NCI-H446 (cell line): ENCODE results near the gene NEMP2.
A peak's percentile ranks its signal among the peaks of the same experiment; 100 is the strongest.

Experiments
- DNase-seq, 2 experiments: peaks; one replicate each; lab custom pipeline; 2025; lab: John Stamatoyannopoulos, UW

Gene NEMP2, protein sequence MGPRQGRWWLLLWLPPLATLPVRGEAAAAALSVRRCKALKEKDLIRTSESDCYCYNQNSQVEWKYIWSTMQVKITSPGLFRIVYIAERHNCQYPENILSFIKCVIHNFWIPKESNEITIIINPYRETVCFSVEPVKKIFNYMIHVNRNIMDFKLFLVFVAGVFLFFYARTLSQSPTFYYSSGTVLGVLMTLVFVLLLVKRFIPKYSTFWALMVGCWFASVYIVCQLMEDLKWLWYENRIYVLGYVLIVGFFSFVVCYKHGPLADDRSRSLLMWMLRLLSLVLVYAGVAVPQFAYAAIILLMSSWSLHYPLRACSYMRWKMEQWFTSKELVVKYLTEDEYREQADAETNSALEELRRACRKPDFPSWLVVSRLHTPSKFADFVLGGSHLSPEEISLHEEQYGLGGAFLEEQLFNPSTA

DNA sequence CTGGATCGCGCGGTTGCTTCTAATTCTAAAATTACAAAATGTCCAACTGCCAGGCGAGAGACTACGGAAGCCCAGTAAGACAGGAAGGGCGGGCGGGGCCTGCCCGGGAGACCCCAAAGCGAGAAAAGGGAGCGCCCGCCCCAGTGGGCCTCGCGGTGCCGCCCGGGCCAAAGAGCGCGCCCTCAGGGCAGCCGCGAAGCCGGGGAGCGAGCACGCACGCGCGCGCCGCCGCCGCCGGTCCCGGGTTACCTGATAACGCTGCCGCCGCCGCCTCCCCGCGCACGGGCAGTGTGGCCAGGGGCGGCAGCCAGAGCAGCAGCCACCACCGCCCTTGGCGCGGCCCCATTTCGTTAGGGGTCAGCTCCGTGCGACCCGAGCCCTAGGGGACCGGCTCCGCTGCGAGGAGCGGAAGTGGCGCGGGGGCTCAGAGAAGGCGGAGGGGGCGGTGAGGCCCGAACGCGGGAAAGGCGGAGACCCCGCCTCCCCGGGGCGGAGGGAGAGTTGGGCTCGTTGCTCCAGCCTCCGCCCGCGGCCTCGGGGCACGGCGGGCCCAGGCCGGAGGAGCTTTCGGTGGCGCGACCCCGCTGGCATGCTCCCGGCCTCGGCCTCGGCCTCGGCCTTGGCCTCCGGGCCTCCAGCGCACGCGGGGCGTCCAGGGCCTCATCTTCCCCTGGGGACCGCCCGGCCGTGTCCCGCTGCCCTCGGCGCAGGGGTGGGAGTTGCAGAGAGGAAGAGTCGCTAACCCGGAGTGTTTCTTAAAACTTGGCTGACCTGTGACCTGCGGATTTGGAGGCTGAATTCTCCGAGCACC is at the start of gene NEMP2:
NEMP2 (minus strand) TSS at position 413 of the 811 bp plus-strand sequence; CDS start at position 346, 67 bp downstream.
- peak; percentile 81 to 89 for DNase-seq

- DNase-seq, result peak in 1 of 2 experiments; percentile 13
These were observed 49.2 kb upstream of the NEMP2 start for GRCh38 chr2:190583507-190584337.

DNA sequence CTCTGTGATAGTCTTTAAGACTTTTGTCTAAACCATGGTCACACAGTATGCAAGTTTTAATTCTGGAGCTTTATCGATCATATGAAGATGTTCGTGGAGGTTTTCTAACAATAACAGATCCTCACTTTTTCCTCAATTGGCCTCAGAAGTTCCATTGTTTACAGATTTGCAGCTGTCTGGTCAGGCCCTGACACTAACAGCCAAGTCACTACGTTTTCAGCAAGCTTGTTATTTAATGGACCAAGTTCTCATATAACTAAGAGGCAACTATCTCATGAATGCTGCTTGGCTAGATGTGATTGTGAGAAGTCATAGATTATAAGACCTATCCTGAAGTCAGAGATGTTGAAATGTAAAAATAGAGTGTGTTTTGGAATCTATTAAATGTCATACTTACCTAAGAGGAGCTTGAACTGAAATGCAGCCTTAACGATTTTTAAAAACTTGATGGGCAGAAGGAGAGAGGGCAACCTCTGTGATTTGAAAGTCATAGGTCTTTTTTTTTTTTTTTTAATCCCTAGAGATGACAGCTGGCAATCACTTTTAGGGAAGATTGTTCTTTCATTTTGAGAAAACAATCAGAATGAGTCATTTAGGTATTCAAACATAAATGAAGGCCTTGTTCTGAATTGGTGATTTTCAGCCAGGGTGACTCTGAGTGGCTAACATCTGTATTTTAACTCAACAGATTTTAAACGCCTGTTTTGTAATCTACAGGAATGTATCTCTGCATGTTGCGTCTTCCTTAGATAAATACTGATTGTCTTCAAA is 48.4 kb upstream of the NEMP2 start:
- DNase-seq, result no peak

DNA sequence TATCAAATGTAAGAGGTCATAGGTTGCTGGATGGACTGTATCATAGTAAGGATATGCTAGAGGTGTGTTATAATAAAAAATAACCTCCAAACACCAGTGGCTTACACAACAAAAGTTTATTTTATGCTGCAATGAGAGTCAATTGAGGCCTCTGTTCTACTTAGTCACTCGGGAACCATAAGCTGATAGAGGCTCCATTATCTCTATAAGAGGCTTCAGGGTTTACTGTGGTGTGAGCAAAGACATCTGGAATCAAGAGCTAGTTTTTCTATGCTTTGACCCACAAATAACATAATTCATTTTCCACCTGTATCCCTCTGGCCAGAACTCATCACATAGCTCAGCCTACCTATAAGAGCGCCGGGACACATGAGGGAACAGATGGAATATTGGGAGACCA is 47.5 kb upstream of the NEMP2 start:
- DNase-seq, result no peak

DNA sequence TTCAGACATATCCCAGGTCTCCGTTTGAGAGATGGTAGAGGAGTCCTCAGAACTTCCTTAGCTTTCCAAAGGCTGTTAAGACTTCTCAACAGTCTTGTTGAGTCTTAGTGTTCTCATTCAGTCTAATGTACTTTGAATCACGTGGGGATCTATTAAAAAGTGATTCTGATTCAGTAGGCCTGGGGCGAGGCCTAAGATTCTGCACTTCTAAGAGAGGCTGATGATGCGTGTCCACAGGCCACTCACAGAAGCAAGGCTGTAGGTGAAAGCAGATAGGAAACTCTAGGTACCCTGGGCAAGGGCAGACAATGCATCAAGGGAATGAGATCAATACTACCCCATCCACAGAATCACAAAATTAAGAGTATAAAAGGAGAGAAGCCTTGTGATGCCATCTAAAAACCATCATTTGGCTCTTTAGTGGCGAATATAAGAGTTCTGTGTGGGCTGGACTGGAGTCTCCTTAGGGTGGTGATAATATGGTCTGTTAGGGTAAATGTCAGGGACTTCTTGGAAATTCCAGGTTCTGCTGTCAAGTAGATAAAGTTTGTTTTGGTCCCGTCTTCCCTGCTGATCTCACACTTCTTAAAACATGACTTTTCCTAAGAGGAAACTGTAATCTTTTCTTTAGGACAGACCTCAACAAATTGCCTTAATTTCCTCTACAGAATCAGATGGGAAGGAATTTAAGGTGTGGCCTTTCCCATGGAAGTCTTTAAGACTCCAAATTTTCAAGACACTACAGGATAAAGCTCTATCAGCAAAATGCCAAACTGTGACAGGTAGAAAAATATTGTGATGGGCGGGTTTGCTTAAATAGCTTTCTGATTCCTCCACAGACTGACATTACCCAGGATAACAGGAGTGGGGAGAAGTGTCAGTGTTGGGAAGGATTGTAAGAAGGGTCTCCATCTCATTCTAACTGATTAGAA is 45.7 kb upstream of the NEMP2 start:
- no peak for DNase-seq

GRCh38 chr2:190579058-190579410 is 44.5 kb upstream of the NEMP2 start:
- no peak for DNase-seq

DNA sequence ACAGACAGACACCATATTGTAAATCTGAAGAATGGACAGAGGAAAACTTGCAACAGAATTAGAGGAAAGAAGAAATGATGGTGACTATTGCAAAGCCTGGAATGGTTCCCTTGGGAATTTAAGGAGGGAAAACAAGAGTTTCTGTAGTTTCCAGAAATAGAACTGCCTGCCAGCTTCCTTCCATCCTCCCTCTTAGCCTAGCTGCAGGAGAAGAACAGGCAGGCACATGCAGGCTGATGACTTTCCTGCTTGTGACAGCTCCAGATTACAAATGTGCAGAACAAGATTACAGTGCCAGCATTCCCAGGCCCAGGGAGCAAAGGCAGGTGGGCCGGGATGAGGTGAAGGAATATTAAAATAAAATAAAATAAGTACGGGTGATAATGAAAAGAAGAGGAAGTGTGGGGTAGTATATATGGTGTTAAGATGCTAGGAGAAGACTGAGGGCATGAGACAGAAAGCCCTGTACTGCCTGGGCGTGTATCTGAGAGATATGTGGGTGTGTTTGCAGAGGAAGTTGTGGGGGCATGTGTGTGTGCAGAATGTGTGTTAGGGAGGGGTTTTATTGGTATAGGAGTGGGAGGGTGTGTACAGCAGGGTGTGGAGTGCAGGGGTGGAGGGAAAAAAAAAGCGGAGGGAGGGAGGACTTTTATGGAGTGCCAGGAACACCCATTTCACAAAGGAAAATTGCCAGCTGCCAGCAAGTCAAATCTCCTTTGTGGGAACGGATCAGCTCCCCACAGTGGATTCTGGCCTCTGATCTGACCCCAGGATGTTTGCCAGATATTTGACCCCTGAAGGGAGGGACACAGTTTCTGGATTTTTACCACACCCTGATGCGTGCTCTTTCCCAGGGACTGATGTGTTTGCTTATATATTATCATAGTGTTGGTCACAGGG is 43.9 kb upstream of the NEMP2 start:
- DNase-seq, result no peak

GRCh38 chr2:190576573-190576972 is 42.1 kb upstream of the NEMP2 start:
- no peak for DNase-seq

DNA sequence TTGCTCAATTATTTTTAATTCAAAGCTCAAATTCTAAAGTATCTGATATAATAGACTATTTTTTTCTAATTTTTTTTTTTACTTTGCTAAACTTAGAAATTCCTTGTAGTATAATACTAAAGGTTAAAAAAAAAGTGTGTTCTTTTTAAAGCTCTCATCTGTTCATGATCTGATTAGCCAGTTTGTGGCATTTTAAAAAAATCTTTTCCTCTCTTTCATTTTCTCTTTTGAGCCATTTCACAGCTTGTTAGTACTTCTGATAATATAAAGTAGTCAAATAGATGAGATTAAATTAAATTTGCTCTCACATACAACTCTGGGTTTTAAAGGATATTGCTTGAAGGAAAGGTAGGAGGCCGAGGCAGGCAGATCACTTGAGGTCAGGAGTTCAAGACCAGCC is 40.7 kb upstream of the NEMP2 start:
- no peak for DNase-seq

DNA sequence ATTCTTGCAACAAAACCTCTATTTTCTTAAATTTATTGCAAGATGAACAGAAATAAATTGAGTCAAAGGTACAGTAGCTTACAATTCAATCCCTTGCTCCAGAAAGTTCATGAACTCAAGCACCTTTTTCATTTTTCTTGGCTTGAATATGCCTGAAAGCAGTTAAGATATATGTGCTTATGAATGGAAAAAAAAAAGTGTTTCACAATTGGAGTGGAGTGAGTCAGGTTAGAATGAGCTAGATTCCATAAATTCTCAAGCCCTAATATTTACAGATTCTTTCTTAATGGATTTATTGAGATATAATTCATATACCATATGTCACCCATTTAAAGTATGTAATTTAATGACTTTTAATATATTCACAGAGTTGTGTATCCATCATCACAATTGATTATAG is 39.6 kb upstream of the NEMP2 start:
- no peak for DNase-seq

- DNase-seq, result peak in 1 of 2 experiments; percentile 14
These were observed 37.7 kb upstream of the NEMP2 start for GRCh38 chr2:190572246-190572645.

DNA sequence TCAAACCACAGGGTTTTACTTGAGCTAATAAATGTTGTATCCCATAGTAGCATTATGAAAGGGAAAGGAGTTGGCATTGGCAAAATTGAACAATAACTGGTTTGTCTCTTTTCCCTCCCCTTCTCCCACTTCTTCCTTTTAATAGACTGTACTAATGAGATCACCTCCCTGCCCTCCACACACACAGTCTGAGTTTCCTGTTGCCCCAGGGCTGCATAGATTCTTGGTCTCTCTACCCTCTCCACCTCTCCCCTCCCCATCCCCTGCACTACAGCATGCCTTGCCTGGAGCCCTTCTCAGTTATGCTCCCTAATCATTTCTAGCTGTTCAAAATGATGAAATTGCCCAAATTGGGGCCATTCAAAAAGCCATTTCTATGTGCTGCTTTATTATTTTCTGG is 37.2 kb upstream of the NEMP2 start:
- DNase-seq, result no peak

GRCh38 chr2:190570871-190571270 is 36.3 kb upstream of the NEMP2 start:
- no peak for DNase-seq

DNA sequence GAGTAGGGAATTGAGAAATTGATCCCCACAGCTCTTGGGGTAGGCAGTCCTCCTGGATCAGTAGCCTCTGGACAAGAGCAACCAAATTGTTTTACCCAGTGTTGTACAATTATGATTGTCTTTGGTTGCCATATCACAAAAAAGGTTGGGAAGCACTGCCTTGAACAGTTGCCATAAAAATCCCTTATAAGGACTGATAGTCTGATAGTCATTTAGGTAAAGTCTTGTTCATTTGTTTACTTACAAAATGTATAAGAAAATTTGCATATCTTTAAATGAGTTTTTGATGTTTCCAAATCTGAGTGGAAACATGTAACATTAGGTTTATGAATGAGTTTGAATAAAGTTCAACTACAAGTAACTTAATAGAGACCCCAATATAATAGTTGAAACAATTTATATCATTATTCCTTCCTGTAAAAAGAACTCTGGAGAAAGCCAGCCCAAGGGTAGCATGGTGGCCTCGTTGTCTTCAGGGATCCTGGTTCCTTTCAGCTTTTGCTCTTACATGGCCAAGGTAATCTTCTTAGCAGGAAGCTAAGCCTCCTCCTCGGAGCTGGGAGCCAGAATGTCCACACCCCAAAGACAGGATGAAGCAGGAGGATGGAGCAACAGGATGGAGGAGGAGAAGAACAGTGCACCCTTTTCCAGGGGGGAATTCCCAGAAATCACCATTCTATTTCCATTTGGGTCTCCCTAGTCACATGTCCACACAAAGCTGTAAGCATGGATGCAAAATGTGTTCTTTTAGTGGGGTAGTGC is 35.7 kb upstream of the NEMP2 start:
- no peak for DNase-seq

DNA sequence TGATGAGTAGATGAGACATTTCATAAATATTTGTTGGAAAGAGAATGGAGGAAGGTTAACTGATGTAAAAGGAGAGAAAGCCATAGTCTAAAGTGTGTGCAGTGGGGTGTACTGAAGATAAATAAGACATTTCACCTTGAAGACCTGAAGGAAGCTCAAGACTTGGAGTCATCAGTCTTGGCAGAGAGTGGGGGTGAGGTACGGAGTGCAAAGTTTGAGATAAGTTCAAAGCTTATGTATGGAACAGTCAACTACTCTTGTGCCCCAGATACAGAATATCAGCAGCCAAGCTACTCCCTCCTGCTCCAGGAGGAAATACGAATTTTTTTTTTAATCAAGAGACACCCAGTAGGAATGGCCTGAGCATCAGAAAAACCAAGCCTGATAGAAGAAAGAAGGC is 30.3 kb upstream of the NEMP2 start:
- no peak for DNase-seq

DNA sequence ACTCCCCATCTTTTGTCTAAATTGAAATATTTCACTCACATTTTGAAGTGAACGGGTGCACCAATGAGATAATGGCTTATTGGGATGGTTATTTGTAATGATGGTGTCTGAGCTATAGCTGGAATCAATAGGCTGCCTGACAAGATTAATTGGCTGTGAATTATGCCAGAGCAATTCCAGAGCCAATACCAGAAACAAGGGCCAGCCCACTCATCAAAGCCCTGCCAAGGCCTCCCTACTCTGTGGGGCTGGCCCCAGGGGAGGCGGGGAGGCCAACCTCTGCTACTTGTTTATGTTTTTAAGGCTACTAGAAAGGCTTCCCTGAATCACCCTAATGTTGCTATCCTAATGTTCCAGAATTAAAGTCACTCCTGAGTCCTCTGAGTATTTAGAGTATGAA is 29.1 kb upstream of the NEMP2 start:
- DNase-seq, result peak in 1 of 2 experiments; percentile 81

- no peak for DNase-seq
These were observed 28.6 kb upstream of the NEMP2 start for GRCh38 chr2:190563109-190563508.

GRCh38 chr2:190562121-190562520 is 27.6 kb upstream of the NEMP2 start:
- peak in 1 of 2 experiments; percentile 11 for DNase-seq

DNA sequence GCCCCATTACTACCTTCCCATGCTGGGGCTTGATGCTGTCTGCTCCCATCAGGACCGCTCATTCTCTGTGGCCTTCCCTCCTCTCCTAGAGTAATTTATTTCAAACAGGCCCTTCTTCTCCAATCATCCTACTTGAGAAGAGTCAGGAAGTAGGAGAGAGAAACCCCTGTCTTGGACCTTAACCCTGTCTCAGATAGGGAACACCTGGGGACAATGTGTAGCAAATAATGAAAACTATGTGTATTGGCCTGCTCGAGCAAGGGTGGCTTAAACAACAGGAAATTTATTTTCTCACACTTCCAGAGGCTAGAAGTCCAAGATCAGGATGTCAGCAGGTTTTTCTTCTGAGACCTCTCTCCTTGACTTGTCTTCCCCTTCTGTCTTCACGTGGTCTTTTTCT is 26.6 kb upstream of the NEMP2 start:
- no peak for DNase-seq
